Suprapubic skin (tissue), 4 donors: ENCODE results near the gene TMCO4. TPM values are rescaled to one million over a fixed set of nuclear protein-coding genes. Genes with fewer than 3 reads are reported as not detected.
"Not testable (repeated sequence)": the region's sequence is repeated elsewhere in the genome, so short reads cannot be mapped to it uniquely, and the experiment has no call there.

Source experiments
- DNase-seq, 2 donors: peaks; one replicate each; pipeline ENCODE4 v3.0.0-alpha.2; 2019; ENCODE audit warnings: low spot score in 2 of 2
- H3K27ac ChIP-seq: fragments of 200-600 bp; sonication (generic); one replicate; pipeline ENCODE4 v1.5.1; 2019
- H3K27me3 ChIP-seq: fragments of 200-600 bp; sonication (generic); one replicate; pipeline ENCODE4 v1.5.1; 2019
- H3K36me3 ChIP-seq: fragments of 200-600 bp; sonication (generic); one replicate; pipeline ENCODE4 v1.5.1; 2019
- H3K4me1 ChIP-seq: fragments of 200-600 bp; sonication (generic); one replicate; pipeline ENCODE4 v1.5.1; 2019
- H3K4me3 ChIP-seq: fragments of 200-600 bp; sonication (generic); one replicate; pipeline ENCODE4 v1.5.1; 2019; ENCODE audit warnings: mild to moderate bottlenecking
- H3K9me3 ChIP-seq: fragments of 200-600 bp; sonication (generic); one replicate; pipeline ENCODE4 v1.5.1; 2019
- CTCF ChIP-seq, 2 donors: fragments of 200-600 bp in 1 of 2; fragments of 450-650 bp in 1 of 2; sonication (generic) in 1 of 2; IDR thresholded peaks; one replicate each; pipeline ENCODE4 v1.5.1; 2016 to 2019; ENCODE audit warnings: antibody characterized with exemption in 2 of 2, mild to moderate bottlenecking in 1 of 2, moderate library complexity in 1 of 2
- EP300 ChIP-seq: sonication (generic); formaldehyde crosslinking; IDR thresholded peaks from one replicate; pipeline ENCODE4 v1.6.1; 2017; ENCODE audit warnings: antibody characterized with exemption
- POLR2A ChIP-seq, 2 donors: fragments of 450-650 bp; IDR thresholded peaks; one replicate each; pipeline ENCODE4 v1.6.1; 2017; ENCODE audit warnings: antibody characterized with exemption in 2 of 2, mild to moderate bottlenecking in 2 of 2, moderate library complexity in 2 of 2
- POLR2AphosphoS5 ChIP-seq, 3 donors: sonication (generic); formaldehyde crosslinking; IDR thresholded peaks; one replicate each; pipeline ENCODE4 v1.6.1; 2017; ENCODE audit warnings: antibody characterized with exemption in 3 of 3
- WGBS: methylation state at CpG from one replicate; pipeline ENCODE4 v1.1.5; 2018; 5-methylcytosine and 5-hydroxymethylcytosine counted together
- total RNA-seq, 4 donors: library from RNA; depleted of rRNA; stranded (reverse); fragments of >200 nt; gene quantifications; one replicate each; pipeline ENCODE4 v1.1.0, GENCODE V29; 2016

Gene TMCO4
- total RNA-seq, 4 donors from 2014 or later: 11.6 to 23.8 (median 15.0) TPM

- peaks cover 20% of the 10 kb centered on the region for H3K36me3 ChIP-seq
- H3K27ac ChIP-seq: no peak overlapping the region
- peaks cover 12% of the 10 kb centered on the region for H3K4me1 ChIP-seq
- 89% methylated on average over 4 of the region's 4 CpGs for WGBS
- no peak overlapping the region for H3K4me3 ChIP-seq
- TF ChIP-seq EP300 (no peak), CTCF (IDR thresholded peaks at IDR 0.05) (no peak), POLR2AphosphoS5 (IDR thresholded peaks at IDR 0.05) (no peak), POLR2A (IDR thresholded peaks at IDR 0.05) (no peak)
- no peaks in the 10 kb centered on the region for H3K27me3 ChIP-seq
- no peak for DNase-seq
- no peaks in the 10 kb centered on the region for H3K9me3 ChIP-seq
These were observed 5.1 kb downstream of the TMCO4 start for GRCh38 chr1:19794583-19794982.

- Histone ChIP-seq H3K9me3 (no peaks in the 10 kb centered on the region), H3K4me1 (peaks cover 2% of the 10 kb centered on the region), H3K4me3 (no peak overlapping the region), H3K36me3 (peaks cover 20% of the 10 kb centered on the region), H3K27ac (no peak overlapping the region), H3K27me3 (no peaks in the 10 kb centered on the region)
- no peak for DNase-seq
- 71% methylated on average over 6 of the region's 6 CpGs for WGBS
- TF ChIP-seq POLR2AphosphoS5 (IDR thresholded peaks at IDR 0.05) (no peak), CTCF (IDR thresholded peaks at IDR 0.05) (no peak), POLR2A (IDR thresholded peaks at IDR 0.05) (no peak), EP300 (no peak)
These were observed 6.2 kb downstream of the TMCO4 start for GRCh38 chr1:19793360-19794046.

GRCh38 chr1:19792237-19793002 is 7.3 kb downstream of the TMCO4 start:
- WGBS: 79% methylated on average over 4 of the region's 4 CpGs
- no peak overlapping the region for H3K4me3 ChIP-seq
- peaks cover 20% of the 10 kb centered on the region for H3K36me3 ChIP-seq
- H3K27ac ChIP-seq: no peak overlapping the region
- TF ChIP-seq EP300 (no peak), CTCF (IDR thresholded peaks at IDR 0.05) (no peak), POLR2AphosphoS5 (IDR thresholded peaks at IDR 0.05) (no peak), POLR2A (IDR thresholded peaks at IDR 0.05) (no peak)
- H3K4me1 ChIP-seq: no peaks in the 10 kb centered on the region
- no peak for DNase-seq
- H3K27me3 ChIP-seq: no peaks in the 10 kb centered on the region
- H3K9me3 ChIP-seq: no peaks in the 10 kb centered on the region

GRCh38 chr1:19790061-19790975 is 9.4 kb downstream of the TMCO4 start:
- H3K4me3 ChIP-seq, H3K27ac ChIP-seq, H3K4me1 ChIP-seq, H3K27me3 ChIP-seq, DNase-seq, H3K9me3 ChIP-seq: not testable (repeated sequence)
- WGBS: 71% methylated on average over 9 of the region's 9 CpGs
- H3K36me3 ChIP-seq: peaks cover 40% of the 10 kb centered on the region

GRCh38 chr1:19786988-19787423 is 12.7 kb downstream of the TMCO4 start:
- Histone ChIP-seq H3K4me1 (no peaks in the 10 kb centered on the region), H3K27me3 (no peaks in the 10 kb centered on the region), H3K36me3 (peaks cover 44% of the 10 kb centered on the region), H3K9me3 (no peaks in the 10 kb centered on the region), H3K4me3 (no peak overlapping the region), H3K27ac (peak overlapping the region; percentile 30)
- no peak for TF ChIP-seq EP300
- TF ChIP-seq POLR2AphosphoS5 (IDR thresholded peaks at IDR 0.05): no peak
- TF ChIP-seq POLR2A (IDR thresholded peaks at IDR 0.05): no peak
- no peak for TF ChIP-seq CTCF (IDR thresholded peaks at IDR 0.05)
- 74% methylated on average over 9 of the region's 9 CpGs for whole genome bisulfite sequencing
- DNase-seq: no peak
